Fibroblast of skin of back (primary cell): ENCODE results near the gene EBNA1BP2.
"Not testable (repeated sequence)": the region's sequence is repeated elsewhere in the genome, so short reads cannot be mapped to it uniquely, and the experiment has no call there.

Source experiments
- DNase-seq: peaks from one replicate; pipeline ENCODE4 v3.0.0-alpha.2; 2013

The EBNA1BP2 gene

GRCh38 chr1:43171312-43171875, 696 bp downstream of the EBNA1BP2 start:
- DNase-seq = no peak

GRCh38 chr1:43165765-43166164, 6.3 kb downstream of the EBNA1BP2 start:
- DNase-seq = no peak

- no peak for DNase-seq
Observed at GRCh38 chr1:43165162-43165561, 6.9 kb downstream of the EBNA1BP2 start.

- DNase-seq = no peak
Observed at GRCh38 chr1:43156026-43156425, 16.1 kb downstream of the EBNA1BP2 start.

GRCh38 chr1:43153443-43153842, 18.6 kb downstream of the EBNA1BP2 start:
- no peak for DNase-seq

- no peak for DNase-seq
Observed at GRCh38 chr1:43152866-43153265, 19.2 kb downstream of the EBNA1BP2 start.

- no peak for DNase-seq
Observed at GRCh38 chr1:43149889-43150288, 22.2 kb downstream of the EBNA1BP2 start.

GRCh38 chr1:43147625-43148327, 24.3 kb downstream of the EBNA1BP2 start:
- peak; percentile 64 for DNase-seq

- peak; percentile 32 for DNase-seq
Observed at GRCh38 chr1:43144237-43144636, 27.9 kb downstream of the EBNA1BP2 start.

GRCh38 chr1:43143441-43143888, 28.6 kb downstream of the EBNA1BP2 start:
- DNase-seq = no peak

GRCh38 chr1:43140583-43140982, 31.5 kb downstream of the EBNA1BP2 start:
- DNase-seq = no peak

GRCh38 chr1:43140010-43140409, 32.1 kb downstream of the EBNA1BP2 start:
- no peak for DNase-seq

GRCh38 chr1:43139295-43139694, 32.8 kb downstream of the EBNA1BP2 start:
- not testable (repeated sequence) for DNase-seq

GRCh38 chr1:43137445-43138052, 34.5 kb downstream of the EBNA1BP2 start:
- no peak for DNase-seq

GRCh38 chr1:43135857-43136781, 36.0 kb downstream of the EBNA1BP2 start:
- no peak for DNase-seq

GRCh38 chr1:43134640-43135039, 37.5 kb downstream of the EBNA1BP2 start:
- no peak for DNase-seq

- no peak for DNase-seq
Observed at GRCh38 chr1:43134068-43134467, 38.0 kb downstream of the EBNA1BP2 start.

- no peak for DNase-seq
Observed at GRCh38 chr1:43129426-43129825, 42.7 kb downstream of the EBNA1BP2 start.

GRCh38 chr1:43128816-43129215, 43.3 kb downstream of the EBNA1BP2 start:
- no peak for DNase-seq

- DNase-seq = no peak
Observed at GRCh38 chr1:43123031-43123430, 49.1 kb downstream of the EBNA1BP2 start.

- DNase-seq = no peak
Observed at GRCh38 chr1:43121256-43121900, 50.7 kb downstream of the EBNA1BP2 start.

GRCh38 chr1:43119928-43120586, 52.0 kb downstream of the EBNA1BP2 start:
- DNase-seq = not testable (repeated sequence)
